ENCODE data around the gene ZNF841.
"Not testable (repeated sequence)": the region's sequence is repeated elsewhere in the genome, so short reads cannot be mapped to it uniquely, and the experiment has no call there.

GRCh38 chr19:52096416-52096815 is 851 bp upstream of the ZNF841 start:
- TF ChIP-seq, protein P1, sequence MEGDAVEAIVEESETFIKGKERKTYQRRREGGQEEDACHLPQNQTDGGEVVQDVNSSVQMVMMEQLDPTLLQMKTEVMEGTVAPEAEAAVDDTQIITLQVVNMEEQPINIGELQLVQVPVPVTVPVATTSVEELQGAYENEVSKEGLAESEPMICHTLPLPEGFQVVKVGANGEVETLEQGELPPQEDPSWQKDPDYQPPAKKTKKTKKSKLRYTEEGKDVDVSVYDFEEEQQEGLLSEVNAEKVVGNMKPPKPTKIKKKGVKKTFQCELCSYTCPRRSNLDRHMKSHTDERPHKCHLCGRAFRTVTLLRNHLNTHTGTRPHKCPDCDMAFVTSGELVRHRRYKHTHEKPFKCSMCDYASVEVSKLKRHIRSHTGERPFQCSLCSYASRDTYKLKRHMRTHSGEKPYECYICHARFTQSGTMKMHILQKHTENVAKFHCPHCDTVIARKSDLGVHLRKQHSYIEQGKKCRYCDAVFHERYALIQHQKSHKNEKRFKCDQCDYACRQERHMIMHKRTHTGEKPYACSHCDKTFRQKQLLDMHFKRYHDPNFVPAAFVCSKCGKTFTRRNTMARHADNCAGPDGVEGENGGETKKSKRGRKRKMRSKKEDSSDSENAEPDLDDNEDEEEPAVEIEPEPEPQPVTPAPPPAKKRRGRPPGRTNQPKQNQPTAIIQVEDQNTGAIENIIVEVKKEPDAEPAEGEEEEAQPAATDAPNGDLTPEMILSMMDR (IDR thresholded peaks at IDR 0.05; ENCODE audit: low read length) = not testable (repeated sequence)
- not testable (repeated sequence) for TF ChIP-seq EZH2 (IDR thresholded peaks at IDR 0.05; ENCODE audit: borderline replicate concordance, low read length)
